GM19099 (cell line): ENCODE measurements around the gene ANKS6.

Experiments
- POLR2A ChIP-seq: IDR thresholded peaks from 3 replicates; pipeline ENCODE4 v1.6.1; 2011; ENCODE audit warnings: low read depth; ENCODE audit not compliant: insufficient read length; ENCODE audit errors: extremely low read depth

ANKS6 gene

GRCh38 chr9:98796364-98797101 lies at the start of gene ANKS6:
Gene ANKS6, minus strand, starts transcription at chr9:98796555. Its CDS starts 64 bp downstream, at chr9:98796491.
- no peak for TF ChIP-seq POLR2A

- TF ChIP-seq POLR2A, result no peak
Measured at GRCh38 chr9:98846081-98846480, 49.7 kb upstream of the ANKS6 start.

- no peak for TF ChIP-seq POLR2A
Measured at GRCh38 chr9:98842510-98842909, 46.2 kb upstream of the ANKS6 start.

GRCh38 chr9:98839724-98840123 lies 43.4 kb upstream of the ANKS6 start:
- no peak for TF ChIP-seq POLR2A

- no peak for TF ChIP-seq POLR2A
Measured at GRCh38 chr9:98838868-98839565, 42.7 kb upstream of the ANKS6 start.

- no peak for TF ChIP-seq POLR2A
Measured at GRCh38 chr9:98838155-98838867, 42.0 kb upstream of the ANKS6 start.

GRCh38 chr9:98837516-98837915 lies 41.2 kb upstream of the ANKS6 start:
- TF ChIP-seq POLR2A, result no peak

- TF ChIP-seq POLR2A, result no peak
Measured at GRCh38 chr9:98836206-98836605, 39.9 kb upstream of the ANKS6 start.

- no peak for TF ChIP-seq POLR2A
Measured at GRCh38 chr9:98834386-98834785, 38.0 kb upstream of the ANKS6 start.

- no peak for TF ChIP-seq POLR2A
Measured at GRCh38 chr9:98833090-98833956, 37.0 kb upstream of the ANKS6 start.

- TF ChIP-seq POLR2A, result no peak
Measured at GRCh38 chr9:98832768-98833089, 36.4 kb upstream of the ANKS6 start.

GRCh38 chr9:98831696-98832095 lies 35.3 kb upstream of the ANKS6 start:
- no peak for TF ChIP-seq POLR2A

- no peak for TF ChIP-seq POLR2A
Measured at GRCh38 chr9:98830554-98830953, 34.2 kb upstream of the ANKS6 start.

GRCh38 chr9:98829766-98830165 lies 33.4 kb upstream of the ANKS6 start:
- no peak for TF ChIP-seq POLR2A

GRCh38 chr9:98826716-98827115 lies 30.4 kb upstream of the ANKS6 start:
- no peak for TF ChIP-seq POLR2A
